Measurements from ENCODE around the gene GRM7.

The GRM7 gene

DNA sequence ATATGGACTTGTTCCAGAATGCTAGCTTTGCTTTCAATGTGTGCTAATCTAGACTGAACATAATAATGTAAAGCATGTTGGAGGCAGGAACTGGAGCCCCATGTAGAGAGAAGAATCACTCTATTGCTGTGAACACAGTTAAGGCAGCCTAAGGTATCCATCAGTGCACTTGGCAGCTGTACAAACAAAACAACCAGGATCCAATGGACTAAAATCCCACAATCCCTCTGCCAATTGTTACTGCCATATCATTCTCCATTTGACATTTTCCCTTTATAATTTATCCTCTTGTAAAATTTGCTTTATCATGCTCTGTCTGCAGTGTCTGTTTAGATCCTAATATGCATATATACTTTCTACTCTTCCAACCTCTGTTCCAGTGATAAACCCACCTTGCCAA is 883.9 kb downstream of the GRM7 start:
- no peak for DNase-seq

DNA sequence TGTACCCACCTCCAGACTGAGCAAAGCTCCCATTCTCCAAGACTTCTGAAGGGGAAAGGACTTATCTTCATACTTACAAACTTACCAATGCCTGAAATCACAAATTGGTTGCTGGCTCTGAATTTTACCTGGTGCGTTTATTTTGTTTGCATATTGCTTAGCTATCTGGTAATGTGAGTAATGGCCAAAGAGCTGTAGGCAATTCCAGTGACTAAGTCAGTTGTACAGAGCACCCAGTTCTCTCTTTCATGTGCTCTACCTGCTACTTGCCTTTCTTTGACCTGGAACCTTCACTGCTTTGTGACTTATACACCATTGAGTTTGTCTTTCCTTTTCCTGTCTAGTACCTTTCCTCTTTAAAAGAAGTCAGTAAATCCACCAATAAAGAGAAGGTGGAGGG is 884.8 kb downstream of the GRM7 start:
- DNase-seq: no peak

DNA sequence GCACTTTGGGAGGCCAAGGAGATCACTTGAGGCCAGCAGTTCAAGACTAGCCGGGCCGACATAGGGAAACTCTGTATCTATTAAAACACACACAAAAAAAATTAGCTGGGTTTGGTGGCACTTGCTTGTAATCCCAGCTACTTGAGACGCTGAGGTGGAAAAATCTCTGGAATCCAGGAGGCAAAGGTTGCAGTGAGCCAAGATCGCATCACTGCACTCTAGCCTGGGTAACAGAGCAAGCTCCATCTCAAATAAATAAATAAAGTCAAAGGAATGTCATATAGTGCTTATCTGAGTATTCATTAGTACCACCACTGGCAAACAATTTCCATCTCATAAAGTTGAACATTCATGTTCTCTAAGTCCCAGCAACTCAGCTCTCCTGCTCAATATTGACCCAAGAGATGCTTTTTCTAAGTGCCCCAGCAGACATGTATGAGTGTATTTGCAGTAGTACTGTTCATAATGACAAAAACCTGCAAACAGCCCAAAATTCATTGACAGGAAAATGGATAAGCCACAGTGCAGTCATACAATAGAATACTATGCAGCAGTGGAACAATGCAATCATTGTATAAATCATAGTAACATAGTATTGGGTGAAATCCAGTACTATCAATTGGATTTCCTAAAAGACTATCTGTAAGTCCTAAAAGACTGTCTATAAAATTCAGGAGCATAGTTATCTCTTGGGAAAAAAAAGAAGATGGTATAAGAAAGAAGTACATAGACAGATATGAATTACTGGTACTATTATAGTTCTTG is 889.2 kb downstream of the GRM7 start:
- DNase-seq: no peak

DNA sequence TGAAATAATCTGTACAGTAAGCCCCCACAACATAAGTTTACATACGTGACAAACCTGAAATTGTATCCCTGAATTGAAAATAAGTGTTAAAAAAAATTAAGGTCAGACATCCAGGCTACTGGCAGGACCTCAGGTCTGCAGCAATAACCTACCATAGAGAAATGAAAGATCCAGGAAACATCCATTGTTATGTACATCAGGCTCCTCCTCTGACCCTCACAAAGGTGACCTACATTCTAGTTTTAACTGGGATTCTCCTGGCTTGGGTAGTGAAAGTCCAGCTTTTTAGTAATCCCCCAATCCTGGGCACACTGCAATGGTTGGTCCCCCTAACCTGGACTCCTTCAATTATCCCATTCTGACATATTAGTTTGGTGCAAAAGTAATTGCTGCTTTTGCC is 891.1 kb downstream of the GRM7 start:
- DNase-seq: no peak

DNA sequence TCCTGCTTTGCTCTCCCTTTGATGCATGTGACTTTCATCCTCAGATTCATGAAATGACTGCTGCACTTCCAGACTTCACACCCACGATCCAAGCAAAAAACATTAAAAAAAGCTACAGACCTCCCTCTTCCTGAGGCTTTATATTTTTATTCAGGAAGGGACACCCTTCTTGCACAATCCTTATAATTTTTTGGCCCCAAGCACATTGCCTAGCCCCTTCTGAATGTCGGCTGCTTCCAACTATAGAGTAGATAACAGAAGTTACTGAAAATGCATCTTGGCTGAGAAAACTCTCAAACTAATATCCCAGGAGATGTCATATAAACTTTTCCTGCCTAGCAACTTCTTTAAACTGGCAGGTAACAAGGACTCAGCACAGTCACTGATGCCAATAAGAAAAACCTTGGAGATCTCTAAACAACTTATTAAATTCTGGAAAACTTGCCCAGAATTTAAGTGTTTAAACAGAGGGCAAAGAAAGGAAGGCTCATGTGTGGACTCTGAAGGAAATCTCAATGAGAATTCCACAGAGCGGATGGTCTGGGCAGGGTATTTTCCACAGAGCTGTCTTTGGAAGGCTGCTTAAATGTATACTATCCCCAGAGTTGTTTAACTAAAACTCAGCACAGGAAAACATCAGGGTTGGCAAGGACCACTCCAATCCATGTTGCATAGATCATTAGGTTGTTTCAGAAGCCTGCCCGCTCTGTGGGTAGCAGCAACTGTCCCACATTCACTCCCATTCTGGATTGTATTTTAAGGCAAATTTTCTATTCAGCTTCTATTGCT is 893.9 kb downstream of the GRM7 start:
- no peak for DNase-seq

DNA sequence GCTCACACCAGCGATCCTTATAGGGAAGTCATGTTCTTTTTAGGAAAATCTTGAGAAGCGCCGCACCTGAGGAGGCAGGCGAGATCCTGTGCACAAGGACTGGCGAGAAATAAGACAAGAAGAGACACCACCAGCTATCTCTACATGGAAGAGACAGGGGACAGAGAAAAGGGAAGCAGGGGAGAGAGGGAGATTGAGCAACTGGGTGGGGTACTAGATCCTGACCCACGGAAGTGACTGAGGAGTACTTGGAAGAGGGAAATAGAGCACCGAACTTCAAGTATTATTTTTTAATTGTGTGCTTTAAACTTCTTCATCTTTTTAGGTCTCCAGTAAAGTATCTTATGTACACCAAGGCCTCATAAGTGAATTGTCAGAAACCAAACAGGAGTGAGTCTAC is 898.7 kb downstream of the GRM7 start:
- no peak for DNase-seq

DNA sequence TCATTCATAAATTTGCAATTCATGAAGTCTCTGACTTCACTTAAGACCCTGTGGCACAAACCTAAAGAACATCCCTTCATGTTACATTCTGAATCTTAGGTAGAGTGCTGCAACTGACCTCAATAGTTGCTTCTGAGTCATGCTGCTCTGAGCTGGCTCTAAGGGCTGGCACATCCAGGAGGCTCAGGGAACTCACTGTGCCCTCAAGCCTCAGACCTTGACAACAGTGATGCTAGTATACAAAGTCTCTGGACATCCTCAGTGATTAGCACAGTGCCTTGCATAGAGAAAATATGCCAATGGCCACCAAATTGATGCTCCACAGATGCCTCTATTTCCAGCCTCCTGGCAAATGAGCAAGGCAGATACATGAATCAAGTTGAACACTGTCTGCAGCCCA is 899.8 kb downstream of the GRM7 start:
- no peak for DNase-seq

DNA sequence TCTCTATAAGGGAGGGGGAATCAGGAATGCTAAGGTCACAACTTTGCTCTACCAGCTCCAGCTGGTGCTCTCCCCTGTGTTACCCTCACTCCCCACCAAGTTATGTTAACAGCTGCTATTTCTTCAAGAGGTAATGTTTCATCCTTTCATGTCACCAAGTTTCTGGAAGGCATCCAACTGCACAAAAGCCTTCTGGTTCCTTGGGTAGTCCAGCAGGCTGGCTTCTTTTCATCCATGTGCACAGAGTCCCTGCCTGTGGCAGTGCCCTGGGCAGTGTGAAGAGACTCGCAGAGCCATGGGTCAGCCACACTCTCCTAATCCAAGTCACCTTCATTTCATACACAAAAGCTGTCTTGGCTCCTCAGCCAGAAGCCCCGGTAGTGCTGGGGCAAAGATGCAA is 903.2 kb downstream of the GRM7 start:
- no peak for DNase-seq

DNA sequence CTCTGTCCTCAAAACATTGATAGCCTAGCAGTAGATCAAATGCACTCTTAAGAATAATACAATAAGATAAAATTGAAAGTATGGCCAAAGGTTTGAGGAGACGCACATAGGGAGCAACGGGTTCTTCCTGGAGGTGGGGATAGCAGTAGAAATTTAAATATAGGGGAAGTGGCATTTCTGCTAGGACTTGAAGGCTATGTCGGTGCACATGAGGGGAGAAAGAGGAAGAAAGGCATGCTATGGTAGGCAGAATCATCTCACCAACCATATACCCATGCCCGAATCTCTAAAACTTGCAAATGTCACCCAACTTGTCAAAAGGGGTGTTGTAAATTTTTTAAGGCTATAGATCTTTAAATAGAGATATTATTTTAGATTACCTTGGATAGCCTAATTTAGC is 905.6 kb downstream of the GRM7 start:
- DNase-seq: no peak

DNA sequence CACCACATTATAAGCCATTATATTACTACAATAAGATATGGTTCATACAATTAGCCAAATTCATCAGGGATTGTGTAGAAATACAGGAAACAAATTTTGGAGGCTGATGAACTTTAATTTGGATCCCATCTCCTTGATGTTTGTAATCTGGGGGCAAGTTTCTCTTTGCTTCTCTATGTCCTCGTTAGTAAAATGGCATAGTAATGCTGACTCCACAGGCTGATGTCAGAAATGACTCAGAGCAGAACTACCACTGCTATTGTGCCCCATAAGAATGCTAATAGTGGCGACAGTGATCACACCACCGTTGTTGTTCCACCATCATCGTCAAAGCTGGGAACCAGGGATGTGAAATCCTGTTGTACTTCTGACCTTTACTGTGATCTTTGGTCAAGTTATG is 918.4 kb downstream of the GRM7 start:
- no peak for DNase-seq

DNA sequence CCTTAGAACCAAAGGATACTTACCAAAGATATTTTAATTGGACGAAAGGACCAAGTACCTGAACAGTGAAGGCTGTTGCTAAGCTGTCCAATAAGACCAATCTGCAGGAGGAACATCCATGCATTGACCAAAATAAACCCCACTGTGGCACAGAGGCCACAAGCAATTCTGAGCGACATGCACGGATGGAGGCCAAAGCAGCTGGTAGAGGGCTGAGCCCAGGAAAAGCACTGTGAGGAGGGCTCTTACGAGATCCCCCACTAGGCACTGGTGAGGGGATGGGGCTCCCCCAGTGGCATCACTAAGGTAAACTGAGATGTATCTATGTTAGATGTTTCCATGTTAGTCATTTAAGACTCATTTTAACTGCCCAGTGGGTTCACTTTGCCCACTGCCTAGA is 920.5 kb downstream of the GRM7 start:
- DNase-seq: no peak

DNA sequence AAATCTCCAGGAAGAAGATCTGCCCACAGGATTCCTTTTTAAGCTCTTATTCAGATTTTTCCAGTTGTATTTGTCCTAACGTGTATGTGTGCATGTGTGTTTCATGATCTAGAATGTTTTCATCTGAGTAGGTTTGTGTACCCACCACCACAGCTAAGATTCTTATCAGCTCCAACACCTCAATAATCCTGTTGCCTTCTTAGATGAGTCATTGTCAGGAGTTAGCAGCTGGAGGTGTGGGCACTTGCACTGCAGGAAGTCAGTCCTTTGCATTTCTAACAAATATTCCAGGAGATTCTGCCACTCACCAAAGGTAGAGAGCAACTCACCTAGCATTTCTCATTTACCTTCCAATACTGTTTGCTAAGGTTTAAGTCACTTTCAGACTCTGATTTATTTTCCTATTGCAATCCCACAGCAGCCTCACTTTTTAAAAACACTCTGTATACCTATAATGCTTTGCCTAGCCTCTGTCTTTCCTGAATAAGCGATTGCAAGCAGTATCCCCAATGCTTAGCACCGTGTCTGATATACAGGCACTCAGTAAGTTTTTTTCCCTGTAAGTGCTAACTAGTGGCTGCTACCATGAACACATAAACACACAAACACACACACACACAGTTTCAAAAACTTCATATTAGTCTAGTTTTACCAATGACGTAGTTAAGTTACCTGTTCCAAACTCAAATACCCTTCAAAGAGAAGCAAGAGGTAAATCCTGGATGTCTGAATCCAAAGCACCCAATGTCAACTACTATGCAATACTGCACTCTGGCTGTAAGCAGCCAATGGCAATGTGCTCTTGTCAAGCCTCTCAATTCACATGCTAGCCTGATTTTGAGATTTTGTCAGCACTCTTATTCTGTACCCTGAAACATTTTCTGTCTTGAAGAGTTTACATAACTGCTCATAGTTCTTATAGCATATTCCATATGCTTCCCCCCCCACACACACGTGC is 927.2 kb downstream of the GRM7 start:
- no peak for DNase-seq

DNA sequence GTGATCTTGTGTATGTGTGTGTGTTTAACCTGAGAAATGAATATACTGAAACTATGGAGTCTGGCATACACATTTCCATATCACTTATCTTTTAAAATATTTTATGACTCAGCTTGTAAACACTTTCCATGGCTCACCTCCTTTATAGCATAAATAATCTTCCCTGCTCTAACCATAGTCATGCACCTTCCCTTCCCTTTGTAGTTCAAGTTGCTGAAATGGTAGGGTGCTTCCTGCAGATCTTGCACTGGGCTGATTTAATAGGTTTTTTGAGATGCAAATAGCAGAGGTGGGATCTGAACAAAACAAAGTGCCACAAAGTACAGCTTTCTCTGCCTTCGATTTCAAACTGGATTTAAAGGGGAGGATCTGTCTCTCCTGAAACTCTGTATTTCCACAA is 928.0 kb downstream of the GRM7 start:
- DNase-seq: no peak

DNA sequence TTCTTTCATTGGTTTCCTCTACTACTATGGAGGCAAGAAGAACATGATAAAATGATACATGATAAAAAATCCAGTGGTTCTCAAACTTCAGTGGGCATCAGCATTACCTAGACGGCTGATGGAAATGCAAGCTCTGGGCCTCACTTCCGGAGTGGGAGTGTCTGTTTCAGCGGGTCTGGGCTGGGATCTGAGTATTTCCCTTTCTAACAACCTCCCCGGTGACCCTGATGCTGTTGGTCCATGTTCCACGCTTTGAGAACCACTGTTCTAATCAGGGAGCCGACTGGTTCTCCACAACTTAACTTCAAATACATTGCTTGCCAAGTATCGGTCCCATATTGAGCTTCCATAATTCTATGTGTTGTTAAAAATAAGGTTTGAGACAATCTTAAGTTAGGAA is 928.4 kb downstream of the GRM7 start:
- DNase-seq: no peak

DNA sequence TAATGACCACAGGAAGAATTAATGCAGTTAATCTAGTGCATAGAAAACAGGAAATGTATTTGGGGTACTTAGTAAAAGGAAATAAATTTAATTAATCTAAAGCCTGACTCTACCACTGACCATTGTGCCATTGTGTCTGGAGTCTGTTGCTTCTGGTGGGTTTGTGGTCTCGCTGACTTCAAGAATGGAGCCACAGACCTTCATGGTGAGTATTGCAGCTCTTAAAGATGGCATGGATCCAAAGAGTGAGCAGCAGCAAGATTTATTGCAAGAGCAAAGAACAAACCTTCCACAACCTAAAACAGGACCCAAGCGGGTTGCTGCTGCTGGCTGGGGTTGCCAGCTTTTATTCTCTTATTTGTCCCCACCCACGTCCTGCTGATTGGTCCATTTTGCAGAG is 929.2 kb downstream of the GRM7 start:
- DNase-seq: no peak

Measured in activated CD8-positive, alpha-beta memory T cell treated with anti-CD3 and anti-CD28 coated beads for 24 hours (primary cell).